K562 (cell line): ENCODE results near the gene STON2. TPM values are rescaled to one million over a fixed set of nuclear protein-coding genes. Genes with fewer than 3 reads are reported as not detected.

Source experiments
- ATAC-seq: fragments of 200-7000 bp; cut with Tn5 transposase; 3 replicates; pipeline ENCODE4 v1.9.1; 2020; ENCODE audit warnings: moderate library complexity
- BruUV-seq: library from RNA; stranded (reverse); fragments of 400-500 nt; replicated peaks from 2 replicates; lab custom pipeline; 2021; lab: Mats Ljungman, UMichigan
- CTCF ChIA-PET: fragments of 300-600 bp; formaldehyde crosslinking; extraction: SDS; loops from one replicate; lab custom pipeline; 2021; ENCODE audit warnings: low intra/inter-chr PET ratio; lab: Yijun Ruan, JAX
- POLR2A ChIA-PET: fragments of 300-600, 350-650 bp; sonication (Branson Sonifier 250); formaldehyde crosslinking; extraction: SDS; loops from one replicate; lab custom pipeline; 2021; ENCODE audit warnings: antibody characterized with exemption, inconsistent platforms; lab: Yijun Ruan, JAX
- DNase-seq, 4 experiments: peaks; one replicate each; pipeline versions ENCODE4 v3.0.0 to v3.0.0-alpha.2; 2011 to 2018; ENCODE audit warnings: low spot score in 3 of 4, mixed read lengths in 3 of 4; ENCODE audit errors: extremely low read depth in 1 of 4
- FAIRE-seq: peaks from 2 replicates; lab custom pipeline; 2011; peaks lifted over from hg19 to GRCh38; lab: Jason Lieb, UNC
- H2AFZ ChIP-seq: 2 replicates; pipeline ENCODE4 v1.6.0; 2011; ENCODE audit warnings: low read depth, low read length, control low read depth, inconsistent platforms
- H3K27ac ChIP-seq: fragments of 200-600 bp; 3 replicates; pipeline ENCODE4 v1.8.0; 2011; ENCODE audit warnings: low read depth, mild to moderate bottlenecking, control low read depth, inconsistent platforms, low read length, moderate library complexity, mixed read lengths; ENCODE audit errors: extremely low read depth
- H3K27me3 ChIP-seq, 2 experiments: fragments of 300-600 bp in 1 of 2; 2 replicates in 1 of 2; 3 replicates in 1 of 2; pipeline versions ENCODE4 v1.6.0 to v1.8.0; 2011; ENCODE audit warnings: inconsistent platforms in 2 of 2, low read length in 2 of 2, mild to moderate bottlenecking in 1 of 2, mixed read lengths in 1 of 2, moderate library complexity in 1 of 2; ENCODE audit not compliant: control insufficient read depth in 2 of 2, insufficient read depth in 2 of 2
- H3K36me3 ChIP-seq: fragments of 300-600 bp; 3 replicates; pipeline ENCODE4 v1.8.0; 2011; ENCODE audit warnings: mild to moderate bottlenecking, low read length, inconsistent platforms; ENCODE audit not compliant: control insufficient read depth, insufficient read depth
- H3K4me1 ChIP-seq, 2 experiments: fragments of 200-600 bp in 1 of 2; replicated peaks in 1 of 2; 2 replicates in 1 of 2; 3 replicates in 1 of 2; pipeline versions ENCODE4 v1.5.1 to v1.8.0; 2011; ENCODE audit warnings: inconsistent platforms in 2 of 2, low read length in 2 of 2, mild to moderate bottlenecking in 1 of 2, mixed read lengths in 1 of 2, moderate library complexity in 1 of 2; ENCODE audit not compliant: control insufficient read depth in 2 of 2, insufficient read depth in 2 of 2
- H3K4me2 ChIP-seq: 2 replicates; pipeline ENCODE4 v1.6.1; 2011; ENCODE audit warnings: low read length, control low read depth, inconsistent platforms, mixed read lengths; ENCODE audit not compliant: insufficient read depth
- H3K4me3 ChIP-seq: fragments of 200-600 bp; sonication (generic), shearing (Covaris generic); 2 replicates; pipeline ENCODE4 v1.5.1; 2016; ENCODE audit warnings: control low read depth, inconsistent platforms
- H3K79me2 ChIP-seq: fragments of 200-600 bp; 3 replicates; pipeline ENCODE4 v1.8.0; 2011; ENCODE audit warnings: low read length, inconsistent platforms; ENCODE audit not compliant: control insufficient read depth, insufficient read depth
- H3K9ac ChIP-seq, 2 experiments: 2 replicates each; pipeline versions ENCODE4 v1.6.0 to v1.6.1; 2011; ENCODE audit warnings: low read depth in 2 of 2, low read length in 2 of 2, control low read depth in 1 of 2, inconsistent platforms in 1 of 2, mild to moderate bottlenecking in 1 of 2, mixed read lengths in 1 of 2; ENCODE audit not compliant: insufficient read depth in 1 of 2
- H3K9me1 ChIP-seq: one replicate; pipeline ENCODE4 v1.6.0; 2011; ENCODE audit warnings: inconsistent platforms, mild to moderate bottlenecking, low read length, moderate library complexity; ENCODE audit not compliant: control insufficient read depth, insufficient read depth
- H3K9me3 ChIP-seq: replicated peaks from 2 replicates; pipeline ENCODE4 v1.5.1; 2011; ENCODE audit warnings: low read depth, low read length, inconsistent platforms; ENCODE audit not compliant: control insufficient read depth, insufficient read depth
- H4K20me1 ChIP-seq: replicated peaks from 2 replicates; pipeline ENCODE4 v1.6.1; 2011; ENCODE audit warnings: low read length, inconsistent platforms, mixed read lengths; ENCODE audit not compliant: control insufficient read depth, insufficient read depth
- ATF7 ChIP-seq: fragments of 450-650 bp; IDR thresholded peaks from 2 replicates; pipeline ENCODE4 v1.7.1; 2014; ENCODE audit warnings: mild to moderate bottlenecking, moderate library complexity
- CHAMP1 ChIP-seq: fragments of 450-650 bp; IDR thresholded peaks from 2 replicates; pipeline ENCODE4 v1.6.1; 2016; ENCODE audit warnings: mild to moderate bottlenecking
- CREM ChIP-seq: IDR thresholded peaks from 2 replicates; pipeline ENCODE4 v1.6.1; 2014; ENCODE audit warnings: antibody characterized with exemption, low read depth
- DEAF1 ChIP-seq: fragments of 450-650 bp; formaldehyde crosslinking; IDR thresholded peaks from 2 replicates; pipeline ENCODE4 v1.4.0; 2020; ENCODE audit warnings: mild to moderate bottlenecking, moderate library complexity
- DPF2 ChIP-seq: fragments of 450-650 bp; IDR thresholded peaks from 2 replicates; pipeline ENCODE4 v1.6.1; 2016
- GABPA ChIP-seq: fragments of 200-800 bp; sonication (Bioruptor generic); conservative IDR thresholded peaks from 2 replicates; pipeline ENCODE4 v1.6.1; 2016; ENCODE audit warnings: low read depth, missing genetic modification characterization, missing compliant biosample characterization
- HBP1 ChIP-seq: fragments of 450-650 bp; formaldehyde crosslinking; IDR thresholded peaks from 2 replicates; pipeline ENCODE4 v1.4.0; 2022; ENCODE audit warnings: missing genetic modification characterization
- MCM5 ChIP-seq: fragments of 450-650 bp; IDR thresholded peaks from 2 replicates; pipeline ENCODE4 v1.6.1; 2016; ENCODE audit warnings: low read depth
- MLLT1 ChIP-seq, 2 experiments: fragments of 450-650 bp; IDR thresholded peaks; 2 replicates each; pipeline ENCODE4 v1.6.1; 2016
- RBM25 ChIP-seq: fragments of 200-400 bp; formaldehyde crosslinking; IDR thresholded peaks from 2 replicates; pipeline ENCODE4 v1.6.1; 2018; ENCODE audit warnings: low read length, low read depth, moderate library complexity; ENCODE audit not compliant: severe bottlenecking
- SMAD4 ChIP-seq: fragments of 250-450 bp; sonication (Bioruptor Pico); conservative IDR thresholded peaks from 2 replicates; pipeline ENCODE4 v1.8.0; 2021; ENCODE audit warnings: inconsistent platforms, mild to moderate bottlenecking, moderate library complexity
- SMARCA4 ChIP-seq: fragments of 450-650 bp; IDR thresholded peaks from 2 replicates; pipeline ENCODE4 v1.6.1; 2016
- XRCC5 ChIP-seq: fragments of 200-400 bp; formaldehyde crosslinking; IDR thresholded peaks from 2 replicates; pipeline ENCODE4 v1.6.1; 2017; ENCODE audit warnings: low read depth, mild to moderate bottlenecking, low read length
- ZC3H8 ChIP-seq: fragments of 450-650 bp; IDR thresholded peaks from 2 replicates; pipeline ENCODE4 v1.6.1; 2017
- ZNF175 ChIP-seq: fragments of 200-800 bp; sonication (Bioruptor generic); IDR thresholded peaks from 2 replicates; pipeline ENCODE4 v1.6.1; 2016; ENCODE audit warnings: low read depth, mild to moderate bottlenecking, missing genetic modification characterization, missing compliant biosample characterization
- ZNF766 ChIP-seq: fragments of 200-800 bp; sonication (Bioruptor generic); conservative IDR thresholded peaks from 2 replicates; pipeline ENCODE4 v1.6.1; 2016; ENCODE audit warnings: missing genetic modification characterization, missing compliant biosample characterization
- WGBS: fragments of 100-300 bp; shearing (Covaris generic); methylation state at CpG from one replicate; pipeline ENCODE4 v1.1.6; 2016; ENCODE audit warnings: low coverage, mixed read lengths; ENCODE audit not compliant: insufficient coverage; ENCODE audit errors: missing lambda C conversion rate; 5-methylcytosine and 5-hydroxymethylcytosine counted together
- in situ Hi-C: fragments of 300-500 bp; cut with MboI; formaldehyde crosslinking; loops from 4 replicates; pipeline ENCODE4 v1.15.0; 2018; ENCODE audit warnings: inconsistent platforms, mixed read lengths
- intact Hi-C: fragments of 100-400 bp; cut with micrococcal nuclease; formaldehyde crosslinking; loops from 2 replicates; pipeline ENCODE4 v1.14.2; 2022
- polyA plus RNA-seq, 8 experiments: library from polyadenylated mRNA; depleted of rRNA in 4 of 8; stranded (reverse) in 5 of 8; unstranded in 3 of 8; fragments of >200 nt; fragmentation: Nextera tagmentation in 2 of 8; fragmentation: Illumina TruSeq in 1 of 8; extraction: Ambion mirVana in 2 of 8; extraction: Trizol in 1 of 8; gene quantifications; 2 replicates each; pipeline versions ENCODE4 v1.2.1 to v1.2.3, GENCODE V29; 2011 to 2014; ENCODE audit warnings: inconsistent platforms in 1 of 8, missing spikeins in 1 of 8
- total RNA-seq, 7 experiments: library from RNA; depleted of rRNA in 6 of 7; stranded (reverse); fragments of >200 nt in 6 of 7; fragmentation: Illumina TruSeq in 2 of 7; extraction: Trizol in 2 of 7; gene quantifications; 2 replicates each; pipeline versions ENCODE4 v1.2.1 to v1.2.3, GENCODE V29; 2011 to 2021; ENCODE audit warnings: low replicate concordance in 1 of 7

Gene STON2
- total and polyA plus RNA-seq, 9 of the 15 experiments (the other 6 are each of a cell fraction or from before 2014, with no cell fraction given) = 7.8 to 99.3 (median 53.5) TPM

GRCh38 chr14:81268016-81268416 lies 132.1 kb downstream of the STON2 start:
- no peak overlapping the region for H3K4me3 ChIP-seq
- no peak overlapping the region for H3K9ac ChIP-seq
- DNase-seq = peak; percentile 29 to 61 (median 35)
- intact Hi-C loops (loop anchor here (5.0 to 10.0 kb wide), 2 partner anchors 51 to 313 kb away; partner anchors contain the start of gene TSHR), in situ Hi-C loops (no loop called here)
- FAIRE-seq = peak; percentile 81
- H3K27ac ChIP-seq = peak overlapping the region; percentile 62; the same call in 2 of the 3 replicates
- ChIA-PET CTCF (interaction anchor here (2.8 kb wide), 1 partner anchor 196 kb away, joined by 19 read pairs; no protein-coding TSS in a partner anchor), POLR2A (interaction anchor here (0.5 to 0.9 kb wide), 2 partner anchors 10 to 47 kb away, joined by 3 read pairs; no protein-coding TSS in a partner anchor)
- H3K4me2 ChIP-seq = peak overlapping the region; percentile 1
- no peaks in the 10 kb centered on the region for H4K20me1 ChIP-seq
- H3K4me1 ChIP-seq = peaks cover 0 to 16% of the 10 kb centered on the region in 2 experiments; a peak in 2 of 5 replicates
- peak; percentile 84 for ATAC-seq
- WGBS = 9% methylated on average over 3 of the region's 3 CpGs
- H2AFZ ChIP-seq = peak overlapping the region; percentile 56; the same call in 1 of the 2 replicates
- H3K9me3 ChIP-seq = no peaks in the 10 kb centered on the region
- H3K79me2 ChIP-seq = 0 out of 3 replicates have a peak, but pooled peaks cover 3% of the 10 kb centered on the region
- BruUV-seq = no TSS peak
- H3K9me1 ChIP-seq = no peaks in the 10 kb centered on the region
- H3K27me3 ChIP-seq = no peaks in the 10 kb centered on the region
- peaks cover 73% of the 10 kb centered on the region for H3K36me3 ChIP-seq
- TF ChIP-seq CHAMP1 = no peak
- no peak for TF ChIP-seq ZC3H8
- TF ChIP-seq ATF7 = peak; percentile 50; the same call in 1 of the 2 replicates
- no peak for TF ChIP-seq GABPA (tag)
- no peak for TF ChIP-seq MCM5
- TF ChIP-seq DPF2 = peak; percentile 49; the same call in 1 of the 2 replicates
- TF ChIP-seq SMAD4 = peak; percentile 72
- TF ChIP-seq DEAF1 (CRISPR knock-in tag) = no peak
- peak; percentile 33; the same call in 1 of the 2 replicates for TF ChIP-seq CREM
- TF ChIP-seq SMARCA4 = peak; percentile 43; the same call in 1 of the 2 replicates
- TF ChIP-seq XRCC5 = no peak
- TF ChIP-seq HBP1 (CRISPR knock-in tag) = no peak
- TF ChIP-seq MLLT1 (IDR thresholded peaks at IDR 0.05) = peak in 1 of 2 experiments; percentile 9; a peak in 1 of 4 replicates
- TF ChIP-seq RBM25 = no peak
- no peak for TF ChIP-seq ZNF175 (CRISPR knock-in tag)
- peak; percentile 68; the same call in 1 of the 2 replicates for TF ChIP-seq ZNF766
